Activated T-cell treated with anti-CD3 and anti-CD28 coated beads, Interleukin-2, amount 50 U/mL, for 48 hours (primary cell): Measurements from ENCODE around the gene RBMS2.

Experiments
- DNase-seq, 2 experiments: peaks; one replicate each; pipeline ENCODE4 v3.0.0-alpha.2; 2020

Gene RBMS2

DNA sequence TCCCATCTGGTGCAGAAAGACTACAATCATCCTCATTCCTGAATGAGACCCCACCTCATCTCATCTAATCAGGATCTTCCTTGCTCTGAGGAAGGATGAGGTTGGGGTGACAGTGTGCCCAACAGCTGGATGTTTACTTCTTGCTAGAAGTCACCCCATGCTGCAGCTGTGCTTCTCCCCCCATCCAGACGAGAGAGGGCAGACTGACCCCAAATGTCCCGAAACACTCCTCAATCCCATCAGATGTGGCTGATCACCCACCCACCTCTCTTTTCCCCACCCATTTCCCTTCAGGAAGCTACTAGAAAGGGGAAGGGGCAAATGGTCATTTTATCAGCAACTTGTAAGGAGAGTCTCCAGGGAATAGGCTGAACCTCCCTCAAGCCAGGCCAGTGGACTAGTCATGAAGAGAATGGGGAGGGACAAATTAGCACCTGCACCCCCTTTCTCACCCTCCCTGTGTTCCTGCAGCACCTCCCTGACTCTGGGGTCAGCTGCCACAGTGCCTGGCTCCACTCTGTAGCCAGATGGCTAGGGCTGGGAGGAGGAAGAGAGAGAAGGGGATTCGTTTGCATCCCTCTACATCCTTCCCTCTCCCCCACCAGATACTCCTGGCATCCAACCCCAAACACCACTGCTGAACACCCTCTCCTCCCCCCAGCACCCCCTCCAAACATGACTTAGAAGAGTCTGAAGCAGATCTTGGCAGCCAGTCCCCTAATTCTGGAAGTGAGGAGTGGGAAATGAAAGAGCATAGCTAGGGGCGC, 111.3 kb downstream of the RBMS2 start:
- DNase-seq, result peak in 1 of 2 experiments; percentile 26

DNA sequence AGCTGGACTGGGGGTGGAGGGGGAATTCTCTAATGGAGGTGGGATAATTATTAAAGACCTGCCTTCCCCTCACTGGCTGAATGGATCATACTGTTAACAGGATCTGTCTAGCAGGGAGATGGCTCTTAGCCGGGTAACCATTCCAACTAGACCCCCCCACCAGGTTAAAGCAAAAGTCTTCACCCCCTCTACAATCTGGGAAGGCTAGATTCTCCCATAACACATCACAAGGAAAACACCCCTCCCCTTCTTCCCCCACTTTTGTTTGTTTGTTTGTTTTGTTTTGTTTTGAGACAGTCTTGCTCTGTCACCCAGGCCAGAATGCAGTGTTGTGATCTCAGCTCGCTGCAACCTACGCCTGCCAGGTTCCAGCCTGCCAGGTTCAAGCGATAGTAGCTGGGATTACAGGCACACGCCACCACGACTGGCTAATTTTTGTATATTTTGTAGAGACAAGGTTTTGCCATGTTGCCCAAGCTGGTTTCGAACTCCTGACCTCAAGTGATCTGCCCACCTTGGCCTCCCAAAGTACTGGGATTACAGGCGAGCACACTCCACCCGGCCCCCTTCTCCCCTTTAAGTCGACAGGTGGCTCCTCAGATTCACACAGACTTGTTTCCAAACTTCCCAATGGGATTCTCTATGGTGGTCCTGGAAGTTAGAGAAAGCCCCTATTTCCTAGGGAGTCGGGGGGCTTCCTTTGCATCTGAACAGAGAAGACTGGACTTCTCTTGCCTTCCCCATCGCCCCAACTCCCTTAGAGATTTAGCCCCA, 112.0 kb downstream of the RBMS2 start:
- DNase-seq, result no peak

DNA sequence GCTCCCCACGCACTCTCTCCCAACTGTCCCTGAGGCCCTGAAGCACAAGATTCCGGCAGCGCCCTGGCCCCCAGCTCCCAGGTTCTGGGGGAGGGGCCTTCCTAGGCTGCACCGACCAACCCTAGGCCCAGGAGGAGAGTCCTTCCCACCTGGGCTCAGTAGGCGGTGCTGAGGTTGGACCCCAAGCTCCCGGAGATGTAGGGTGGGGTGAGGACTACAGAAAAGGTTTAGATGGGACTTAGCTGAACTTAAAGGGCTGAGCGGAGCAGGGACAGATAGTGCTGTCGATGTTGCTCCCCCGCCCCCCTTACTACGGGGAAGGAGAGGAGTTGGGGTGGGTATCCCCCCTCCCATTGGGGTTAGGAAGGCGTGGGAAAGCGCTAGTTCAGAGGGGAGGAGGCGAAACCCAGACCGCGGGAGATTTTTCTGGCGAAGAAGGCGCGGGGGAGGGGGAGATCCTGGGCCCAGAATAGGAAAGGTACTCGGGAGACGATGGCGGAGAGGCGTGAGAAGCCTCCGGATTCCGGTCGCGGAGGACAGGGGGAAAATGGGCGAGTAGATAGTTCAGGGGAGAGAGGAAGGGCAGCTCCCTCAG, 112.7 kb downstream of the RBMS2 start:
- peak; percentile 54 to 56 for DNase-seq

DNA sequence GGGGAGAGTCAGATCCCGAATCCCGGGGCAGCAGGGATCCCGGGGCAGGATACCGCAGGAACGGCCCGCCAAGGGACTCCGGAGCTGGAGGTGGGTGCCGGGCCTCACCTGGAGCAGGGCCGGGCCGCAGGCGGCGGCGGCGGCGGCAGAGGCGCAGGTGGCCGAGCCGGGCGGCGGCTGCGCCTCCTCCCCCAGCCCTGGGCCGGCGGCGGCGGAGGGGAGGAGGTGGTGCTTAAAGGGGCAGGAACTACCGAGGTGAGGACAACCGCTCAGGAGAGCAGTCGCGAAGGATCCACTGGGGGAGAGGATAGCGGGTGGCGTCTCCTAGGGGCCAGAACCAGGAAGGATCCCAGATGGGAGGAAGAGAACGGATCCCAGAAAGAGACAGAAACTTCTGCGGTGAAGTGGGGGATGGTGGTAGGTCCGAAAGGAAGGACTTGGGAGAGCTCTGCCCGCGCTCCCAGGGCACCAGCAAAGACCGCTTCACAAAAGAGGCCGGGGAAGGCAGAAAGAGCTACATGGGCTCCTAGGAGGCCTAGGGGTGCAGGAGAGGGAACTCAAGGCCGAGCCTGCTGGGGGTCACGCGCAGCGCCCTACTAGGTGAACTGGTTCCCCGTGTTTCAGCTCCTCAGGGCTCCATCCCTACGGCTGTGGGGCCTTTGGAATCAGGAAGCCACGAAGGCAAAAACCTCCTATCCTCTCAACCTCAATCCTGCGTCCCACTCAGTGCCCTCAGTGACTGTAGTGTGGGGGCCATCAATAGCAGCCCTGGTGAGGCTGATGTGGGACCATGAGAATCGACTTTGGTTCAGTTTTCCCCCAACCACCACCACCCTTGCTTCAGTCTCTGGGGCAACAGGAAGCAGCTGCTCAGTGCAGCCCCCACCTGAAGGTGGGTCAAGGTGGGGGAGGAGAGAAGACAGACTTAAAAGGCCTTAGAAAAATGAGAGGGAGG, 113.5 kb downstream of the RBMS2 start:
- peak; percentile 77 to 82 for DNase-seq

DNA sequence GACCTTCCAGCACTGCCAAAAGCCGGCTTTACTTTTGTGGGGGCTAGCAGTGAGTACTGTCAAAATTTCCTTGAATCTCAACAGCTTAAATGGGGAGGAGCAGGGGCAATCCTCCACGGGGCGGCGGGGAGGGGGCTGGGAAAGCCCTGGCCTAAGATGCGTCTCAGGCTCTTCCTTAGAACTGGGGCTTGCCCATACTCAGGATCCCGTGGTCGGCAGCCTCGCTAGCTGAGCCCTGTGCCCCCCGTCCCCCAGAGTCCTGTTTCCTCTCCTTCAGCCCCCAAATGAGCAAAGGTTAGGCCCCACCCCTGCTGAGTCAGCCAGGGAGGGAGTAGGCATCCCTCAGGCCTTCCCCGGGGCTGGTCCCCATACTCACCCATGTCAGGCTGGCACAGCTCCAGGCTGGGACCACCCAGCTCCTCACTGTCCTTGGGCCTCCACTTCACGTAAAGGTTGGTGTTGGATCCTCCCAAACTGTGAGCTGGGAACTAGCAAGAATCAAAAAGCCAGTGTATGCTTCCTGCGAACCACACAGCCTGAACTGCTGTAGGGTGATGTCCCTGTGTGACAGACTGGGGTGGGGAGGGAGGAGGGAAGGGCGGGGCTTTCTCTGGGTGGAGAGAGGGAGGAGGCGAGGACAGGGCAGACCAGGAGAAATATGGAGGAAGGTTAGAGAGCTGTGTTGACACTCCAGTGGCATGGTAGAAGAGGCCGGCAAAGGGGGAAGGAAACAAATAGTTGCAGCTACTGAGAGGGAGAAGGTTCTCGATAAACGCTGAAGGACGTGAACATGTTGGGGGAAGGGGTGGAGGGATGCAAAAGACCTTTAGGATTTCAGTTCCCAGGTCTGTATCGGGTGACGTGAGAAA, 114.4 kb downstream of the RBMS2 start:
- DNase-seq, result peak; percentile 91 to 92

DNA sequence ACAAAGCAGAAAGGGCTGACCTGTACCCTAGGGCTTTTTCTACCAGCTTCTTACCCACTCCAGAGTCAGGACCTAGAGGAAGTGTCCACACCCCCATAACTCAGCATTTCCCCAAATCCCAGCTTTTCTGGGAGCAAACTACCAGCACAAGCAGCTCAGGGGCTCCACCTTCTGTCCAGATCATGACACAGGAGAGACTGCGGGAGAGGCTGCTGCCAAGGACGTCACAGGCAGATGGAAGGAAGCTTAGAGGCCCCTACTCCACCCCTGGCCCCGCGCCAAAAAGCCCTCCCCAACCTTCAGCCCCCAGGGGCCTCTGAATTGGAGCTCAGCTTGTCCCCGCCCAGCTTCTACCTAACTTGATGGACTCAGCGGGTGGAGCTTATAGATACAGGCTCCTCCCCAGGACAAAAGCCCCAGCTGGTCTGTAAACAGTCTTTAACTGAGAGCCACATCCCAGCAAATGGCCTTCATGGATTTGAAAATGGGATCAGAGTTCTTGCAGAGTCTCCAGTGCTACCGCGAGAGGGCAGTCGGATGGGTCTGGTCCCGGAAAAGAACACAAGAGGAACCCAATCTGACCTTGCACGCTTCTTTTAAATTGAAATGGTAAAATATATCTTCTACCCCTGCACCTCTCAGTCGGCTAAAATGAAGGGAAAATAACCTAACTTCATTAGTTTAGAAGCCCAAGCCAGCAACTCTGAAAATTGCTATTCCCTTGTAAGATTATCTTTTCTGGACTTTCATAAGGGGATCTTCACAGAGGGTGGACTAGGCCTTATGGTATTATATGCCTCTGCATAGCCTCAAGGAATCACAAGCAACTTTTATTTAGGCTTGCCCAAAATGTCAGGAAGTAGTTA, 115.3 kb downstream of the RBMS2 start:
- DNase-seq, result peak; percentile 93

DNA sequence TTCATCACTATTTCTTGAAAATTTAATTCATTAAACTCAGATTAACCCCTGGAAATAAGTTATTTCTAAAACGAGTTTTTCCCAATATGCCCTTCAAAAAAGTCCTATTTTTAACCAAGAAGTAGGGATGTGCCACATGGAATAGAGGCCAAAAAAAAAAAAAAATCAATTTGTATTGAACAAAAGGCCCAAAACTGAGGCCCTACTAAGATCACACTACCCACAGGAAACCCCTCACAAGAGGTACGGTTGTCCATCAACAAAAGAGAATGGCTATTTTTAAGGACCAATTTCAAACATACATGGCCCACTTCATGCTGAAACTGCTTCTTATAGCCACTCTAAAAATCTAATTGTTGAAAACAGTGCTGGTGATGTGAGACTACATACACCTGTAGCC, 116.0 kb downstream of the RBMS2 start:
- no peak for DNase-seq

DNA sequence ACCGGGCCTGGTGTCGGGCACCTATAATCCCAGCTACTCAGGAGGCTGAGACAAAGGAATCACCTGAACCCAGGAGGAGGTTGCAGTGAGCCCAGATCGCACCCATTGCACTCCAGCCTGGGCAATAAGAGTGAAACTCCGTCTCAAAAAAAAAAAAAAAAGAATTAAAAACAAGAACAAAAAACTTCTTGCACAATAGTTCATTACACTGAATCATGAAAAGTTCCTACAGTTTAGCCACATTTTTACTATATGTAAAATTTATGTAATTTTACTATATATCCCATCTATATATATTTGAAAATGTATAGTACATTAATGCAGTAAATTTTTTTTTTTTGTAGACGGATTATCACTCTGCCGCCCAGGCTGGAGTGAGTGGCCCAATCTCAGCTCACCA, 119.6 kb downstream of the RBMS2 start:
- DNase-seq, result no peak

DNA sequence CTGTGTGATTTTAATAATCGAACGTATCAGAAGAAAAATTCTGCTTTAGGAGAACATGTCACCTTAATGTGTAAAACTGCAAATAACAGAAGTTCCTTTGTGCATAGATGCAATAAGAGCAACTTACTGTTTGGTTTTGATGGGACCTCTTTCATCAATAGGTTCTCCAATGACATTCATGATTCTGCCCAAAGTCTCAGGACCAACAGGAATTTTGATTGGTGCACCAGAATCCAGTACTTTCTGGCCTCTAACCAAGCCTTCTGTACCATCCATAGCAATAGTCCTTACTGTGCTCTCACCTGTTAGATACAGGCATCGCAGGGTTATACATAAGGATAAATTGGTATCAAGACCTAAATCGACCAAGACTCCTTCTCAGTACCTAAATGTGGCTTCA, 123.0 kb downstream of the RBMS2 start:
- DNase-seq, result no peak

DNA sequence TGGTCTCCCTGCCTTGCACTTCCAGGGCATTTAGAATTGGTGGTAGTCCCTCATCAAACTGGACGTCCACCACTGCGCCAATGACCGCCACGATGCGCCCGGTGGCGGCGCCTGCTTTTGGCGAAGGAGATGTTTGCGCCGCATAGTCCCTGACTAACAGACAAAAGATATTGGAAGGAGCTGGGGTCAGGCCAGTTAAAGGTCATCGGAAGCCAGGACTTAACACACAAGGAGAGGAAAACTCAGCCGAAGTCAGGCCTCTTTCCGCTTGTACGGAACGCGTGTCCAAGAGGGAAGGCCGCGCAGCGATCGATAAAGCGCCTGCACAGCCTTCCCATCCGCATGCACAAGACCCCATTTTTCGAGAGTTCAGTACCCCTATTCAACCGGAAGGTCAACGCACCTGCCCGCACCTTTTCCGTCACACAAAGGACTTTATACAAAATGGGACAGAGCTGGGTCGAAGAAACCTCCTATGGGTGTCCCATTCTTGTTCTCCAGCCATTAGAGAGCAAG, 123.6 kb downstream of the RBMS2 start:
- DNase-seq, result peak; percentile 35 to 39
